Breast epithelium (tissue), 4 donors: ENCODE results near the gene SLC34A3. TPM values are rescaled to one million over a fixed set of nuclear protein-coding genes. Genes with fewer than 3 reads are reported as not detected.

Experiments used
- DNase-seq, 2 donors: peaks; one replicate each; pipeline ENCODE4 v3.0.0-alpha.2; 2019; ENCODE audit warnings: low spot score in 2 of 2
- H3K27ac ChIP-seq, 2 donors: fragments of 200-600 bp; sonication (generic) in 1 of 2; one replicate each; pipeline ENCODE4 v1.5.1; 2016 to 2019; ENCODE audit warnings: mild to moderate bottlenecking in 1 of 2
- H3K27me3 ChIP-seq, 2 donors: fragments of 200-600 bp; sonication (generic) in 1 of 2; one replicate each; pipeline versions ENCODE4 v1.5.1 to v1.6.0; 2017 to 2019; ENCODE audit warnings: control low read depth in 1 of 2, mild to moderate bottlenecking in 1 of 2
- H3K36me3 ChIP-seq: fragments of 200-600 bp; one replicate; pipeline ENCODE4 v1.5.1; 2019
- H3K4me1 ChIP-seq, 2 donors: fragments of 200-600 bp; sonication (generic); one replicate each; pipeline ENCODE4 v1.5.1; 2016 to 2019; ENCODE audit warnings: control low read depth in 1 of 2
- H3K4me3 ChIP-seq, 3 donors: fragments of 200-600 bp; sonication (generic); 1 replicate in 2 of 3; 2 replicates in 1 of 3; pipeline ENCODE4 v1.5.1; 2016 to 2019; ENCODE audit warnings: mild to moderate bottlenecking in 3 of 3, moderate library complexity in 2 of 3
- H3K9me3 ChIP-seq, 2 donors: fragments of 200-600 bp; sonication (generic) in 1 of 2; one replicate each; pipeline ENCODE4 v1.5.1; 2016 to 2019; ENCODE audit warnings: control low read depth in 1 of 2
- POLR2A ChIP-seq: fragments of 450-650 bp; IDR thresholded peaks from one replicate; pipeline ENCODE4 v1.6.1; 2016; ENCODE audit warnings: antibody characterized with exemption, mild to moderate bottlenecking, moderate library complexity
- POLR2AphosphoS5 ChIP-seq, 3 donors: sonication (generic); formaldehyde crosslinking; IDR thresholded peaks; one replicate each; pipeline ENCODE4 v1.6.1; 2017; ENCODE audit warnings: antibody characterized with exemption in 3 of 3
- intact Hi-C: fragments of 100-400 bp; cut with DNase I; formaldehyde crosslinking; loops from one replicate; pipeline ENCODE4 v1.15.1; 2023; ENCODE audit warnings: low total_unique reads
- total RNA-seq, 3 donors: library from RNA; depleted of rRNA; stranded (reverse); fragments of >200 nt; gene quantifications; one replicate each; pipeline ENCODE4 v1.1.0, GENCODE V29; 2016
- TF ChIP-seq, protein P1 (sequence below), 3 donors: fragments of 450-650 bp; IDR thresholded peaks; one replicate each; pipeline ENCODE4 v1.5.1; 2016 to 2017; ENCODE audit warnings: antibody characterized with exemption in 3 of 3, mild to moderate bottlenecking in 3 of 3, moderate library complexity in 3 of 3

Gene SLC34A3
- total RNA-seq, 3 donors from 2014 or later: not detected

DNA sequence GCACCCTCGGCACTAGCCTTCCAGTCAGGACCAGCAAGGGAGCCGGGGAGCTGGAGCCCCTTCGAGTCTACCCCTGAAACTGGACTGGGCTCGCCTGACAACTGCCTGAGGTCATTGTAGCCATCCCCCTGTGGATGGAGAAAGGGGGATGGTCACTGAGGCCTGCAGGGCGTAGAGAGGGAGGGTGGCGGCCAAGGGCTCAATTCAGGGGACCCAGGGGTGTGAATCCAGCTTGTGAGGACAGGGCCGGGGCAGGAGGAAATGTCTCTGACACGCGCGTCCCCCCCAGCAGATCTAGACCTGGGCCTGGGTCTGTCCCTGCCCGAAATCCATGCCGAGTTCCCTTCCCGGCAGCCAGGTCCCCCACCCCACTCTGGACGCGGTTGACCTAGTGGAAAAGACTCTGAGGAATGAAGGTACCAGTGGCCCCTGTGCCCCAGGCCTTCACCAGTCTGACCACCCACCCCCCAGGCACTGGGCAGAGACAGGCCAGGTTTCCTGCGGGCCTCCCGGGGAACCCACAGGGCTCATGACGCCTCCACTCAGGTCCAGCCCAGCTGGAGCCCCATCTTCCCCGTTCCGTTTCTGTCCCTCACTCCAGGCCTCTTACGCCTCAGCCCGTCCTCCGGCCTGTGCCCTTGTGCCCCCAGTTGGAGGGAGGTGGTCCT is 805 bp downstream of the SLC34A3 start:
- peaks cover 0 to 10% of the 10 kb centered on the region in 2 donors for H3K4me1 ChIP-seq
- no peak overlapping the region for H3K27ac ChIP-seq
- TF ChIP-seq, protein P1, sequence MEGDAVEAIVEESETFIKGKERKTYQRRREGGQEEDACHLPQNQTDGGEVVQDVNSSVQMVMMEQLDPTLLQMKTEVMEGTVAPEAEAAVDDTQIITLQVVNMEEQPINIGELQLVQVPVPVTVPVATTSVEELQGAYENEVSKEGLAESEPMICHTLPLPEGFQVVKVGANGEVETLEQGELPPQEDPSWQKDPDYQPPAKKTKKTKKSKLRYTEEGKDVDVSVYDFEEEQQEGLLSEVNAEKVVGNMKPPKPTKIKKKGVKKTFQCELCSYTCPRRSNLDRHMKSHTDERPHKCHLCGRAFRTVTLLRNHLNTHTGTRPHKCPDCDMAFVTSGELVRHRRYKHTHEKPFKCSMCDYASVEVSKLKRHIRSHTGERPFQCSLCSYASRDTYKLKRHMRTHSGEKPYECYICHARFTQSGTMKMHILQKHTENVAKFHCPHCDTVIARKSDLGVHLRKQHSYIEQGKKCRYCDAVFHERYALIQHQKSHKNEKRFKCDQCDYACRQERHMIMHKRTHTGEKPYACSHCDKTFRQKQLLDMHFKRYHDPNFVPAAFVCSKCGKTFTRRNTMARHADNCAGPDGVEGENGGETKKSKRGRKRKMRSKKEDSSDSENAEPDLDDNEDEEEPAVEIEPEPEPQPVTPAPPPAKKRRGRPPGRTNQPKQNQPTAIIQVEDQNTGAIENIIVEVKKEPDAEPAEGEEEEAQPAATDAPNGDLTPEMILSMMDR (IDR thresholded peaks at IDR 0.05): no peak
- TF ChIP-seq POLR2A: no peak
- no peak for TF ChIP-seq POLR2AphosphoS5 (IDR thresholded peaks at IDR 0.05)
- H3K27me3 ChIP-seq: peaks cover 27 to 80% of the 10 kb centered on the region in 2 donors
- H3K4me3 ChIP-seq: no peak overlapping the region
- H3K9me3 ChIP-seq: no peaks in the 10 kb centered on the region
- no peaks in the 10 kb centered on the region for H3K36me3 ChIP-seq
- intact Hi-C loops: loop anchor here (10.0 kb wide), 1 partner anchor 117 kb away; the partner anchor contains the start of gene DPP7
- no peak for DNase-seq

DNA sequence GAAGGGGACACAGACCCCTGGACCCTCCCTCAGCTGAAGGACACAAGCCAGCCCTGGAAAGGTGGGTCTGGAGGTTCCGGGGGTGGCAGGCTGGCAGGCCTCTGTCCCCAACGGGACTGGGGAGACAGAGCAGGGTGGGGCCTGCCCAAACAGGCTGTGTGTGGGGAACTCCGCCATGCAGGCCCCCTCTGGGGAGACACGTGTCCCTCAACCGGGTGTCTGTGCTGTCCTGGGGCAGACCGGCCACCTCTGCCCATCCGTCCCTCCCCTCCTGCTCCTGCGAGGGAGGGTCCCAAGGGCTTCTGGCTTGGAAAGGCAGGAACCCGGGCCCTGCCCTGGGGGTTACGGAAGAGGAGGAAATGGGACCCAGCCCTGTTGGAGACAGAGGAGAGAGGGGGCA is 1.4 kb downstream of the SLC34A3 start:
- no peak for TF ChIP-seq POLR2AphosphoS5 (IDR thresholded peaks at IDR 0.05)
- TF ChIP-seq, protein P1 (IDR thresholded peaks at IDR 0.05): no peak
- no peak for TF ChIP-seq POLR2A
- Histone ChIP-seq H3K27me3 (peaks cover 27 to 80% of the 10 kb centered on the region in 2 donors), H3K9me3 (no peaks in the 10 kb centered on the region), H3K4me1 (peaks cover 0 to 13% of the 10 kb centered on the region in 2 donors), H3K27ac (no peak overlapping the region), H3K36me3 (no peaks in the 10 kb centered on the region), H3K4me3 (no peak overlapping the region)
- no peak for DNase-seq
- intact Hi-C loops: loop anchor here (10.0 kb wide), 1 partner anchor 117 kb away; the partner anchor contains the start of gene DPP7

DNA sequence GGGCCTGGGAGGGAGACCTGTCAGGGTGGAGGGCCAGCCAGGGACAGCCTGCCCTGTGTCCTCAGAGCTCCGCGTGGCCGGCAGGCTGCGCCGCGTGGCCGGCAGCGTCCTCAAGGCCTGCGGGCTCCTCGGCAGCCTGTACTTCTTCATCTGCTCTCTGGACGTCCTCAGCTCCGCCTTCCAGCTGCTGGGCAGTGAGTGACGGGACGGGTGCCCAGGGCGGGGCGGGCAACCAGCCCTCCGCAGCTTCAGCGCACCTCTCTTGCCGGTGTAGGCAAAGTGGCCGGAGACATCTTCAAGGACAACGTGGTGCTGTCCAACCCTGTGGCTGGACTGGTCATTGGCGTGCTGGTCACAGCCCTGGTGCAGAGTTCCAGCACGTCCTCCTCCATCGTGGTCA is 1.8 kb downstream of the SLC34A3 start:
- intact Hi-C loops: loop anchor here (10.0 kb wide), 1 partner anchor 118 kb away; the partner anchor contains the start of gene DPP7
- H3K9me3 ChIP-seq: no peaks in the 10 kb centered on the region
- H3K4me3 ChIP-seq: no peak overlapping the region
- peaks cover 27 to 80% of the 10 kb centered on the region in 2 donors for H3K27me3 ChIP-seq
- no peaks in the 10 kb centered on the region for H3K36me3 ChIP-seq
- TF ChIP-seq POLR2AphosphoS5 (IDR thresholded peaks at IDR 0.05) (no peak), POLR2A (no peak)
- TF ChIP-seq, protein P1 (IDR thresholded peaks at IDR 0.05): no peak
- no peak for DNase-seq
- peaks cover 0 to 14% of the 10 kb centered on the region in 2 donors for H3K4me1 ChIP-seq
- no peak overlapping the region for H3K27ac ChIP-seq

DNA sequence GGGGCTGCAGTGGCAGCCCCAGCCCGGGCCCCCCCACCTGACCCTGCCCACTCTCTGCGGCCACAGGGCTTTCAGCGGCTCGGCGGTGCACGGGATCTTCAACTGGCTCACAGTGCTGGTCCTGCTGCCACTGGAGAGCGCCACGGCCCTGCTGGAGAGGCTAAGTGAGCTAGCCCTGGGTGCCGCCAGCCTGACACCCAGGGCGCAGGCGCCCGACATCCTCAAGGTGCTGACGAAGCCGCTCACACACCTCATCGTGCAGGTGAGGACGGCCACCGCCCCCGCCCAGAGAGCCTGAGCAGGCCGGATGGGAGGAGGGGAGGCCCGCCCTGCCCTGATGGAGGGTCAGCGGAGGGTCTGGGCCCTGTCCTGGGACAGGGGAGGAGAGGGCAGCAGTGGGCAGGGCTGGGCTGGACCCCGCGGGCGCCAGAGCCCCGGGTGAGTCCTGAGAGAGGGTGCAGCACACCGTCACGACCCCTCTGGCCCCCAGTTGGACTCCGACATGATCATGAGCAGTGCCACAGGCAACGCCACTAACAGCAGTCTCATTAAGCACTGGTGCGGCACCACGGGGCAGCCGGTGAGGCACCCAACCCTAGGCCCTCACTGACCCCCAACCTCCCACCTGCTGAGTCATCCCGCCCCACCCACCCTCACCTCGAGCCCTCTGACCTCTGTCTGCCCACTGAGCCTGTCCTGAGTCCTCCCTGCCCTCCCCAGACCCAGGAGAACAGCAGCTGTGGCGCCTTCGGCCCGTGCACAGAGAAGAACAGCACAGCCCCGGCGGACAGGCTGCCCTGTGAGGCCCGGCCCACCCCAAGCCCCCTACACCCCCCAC is 2.7 kb downstream of the SLC34A3 start:
- Histone ChIP-seq H3K27ac (no peak overlapping the region), H3K36me3 (no peaks in the 10 kb centered on the region), H3K4me1 (peaks cover 0 to 21% of the 10 kb centered on the region in 2 donors), H3K4me3 (no peak overlapping the region), H3K27me3 (peaks cover 27 to 76% of the 10 kb centered on the region in 2 donors), H3K9me3 (no peaks in the 10 kb centered on the region)
- intact Hi-C loops: loop anchor here (10.0 kb wide), 1 partner anchor 119 kb away; the partner anchor contains the start of gene DPP7
- no peak for DNase-seq
- TF ChIP-seq POLR2AphosphoS5 (IDR thresholded peaks at IDR 0.05) (no peak), POLR2A (no peak)
- TF ChIP-seq, protein P1 (IDR thresholded peaks at IDR 0.05): no peak
